Breast epithelium (tissue), 4 donors: ENCODE measurements around the gene MUSTN1. TPM values are rescaled to one million over a fixed set of nuclear protein-coding genes. Genes with fewer than 3 reads are reported as not detected.

Source experiments
- DNase-seq, 2 donors: peaks; one replicate each; pipeline ENCODE4 v3.0.0-alpha.2; 2019; ENCODE audit warnings: low spot score in 2 of 2
- H3K27ac ChIP-seq, 2 donors: fragments of 200-600 bp; sonication (generic) in 1 of 2; one replicate each; pipeline ENCODE4 v1.5.1; 2016 to 2019; ENCODE audit warnings: mild to moderate bottlenecking in 1 of 2
- H3K27me3 ChIP-seq, 2 donors: fragments of 200-600 bp; sonication (generic) in 1 of 2; one replicate each; pipeline versions ENCODE4 v1.5.1 to v1.6.0; 2017 to 2019; ENCODE audit warnings: control low read depth in 1 of 2, mild to moderate bottlenecking in 1 of 2
- H3K36me3 ChIP-seq: fragments of 200-600 bp; one replicate; pipeline ENCODE4 v1.5.1; 2019
- H3K4me1 ChIP-seq, 2 donors: fragments of 200-600 bp; sonication (generic); one replicate each; pipeline ENCODE4 v1.5.1; 2016 to 2019; ENCODE audit warnings: control low read depth in 1 of 2
- H3K4me3 ChIP-seq, 3 donors: fragments of 200-600 bp; sonication (generic); 1 replicate in 2 of 3; 2 replicates in 1 of 3; pipeline ENCODE4 v1.5.1; 2016 to 2019; ENCODE audit warnings: mild to moderate bottlenecking in 3 of 3, moderate library complexity in 2 of 3
- H3K9me3 ChIP-seq, 2 donors: fragments of 200-600 bp; sonication (generic) in 1 of 2; one replicate each; pipeline ENCODE4 v1.5.1; 2016 to 2019; ENCODE audit warnings: control low read depth in 1 of 2
- POLR2A ChIP-seq: fragments of 450-650 bp; IDR thresholded peaks from one replicate; pipeline ENCODE4 v1.6.1; 2016; ENCODE audit warnings: antibody characterized with exemption, mild to moderate bottlenecking, moderate library complexity
- POLR2AphosphoS5 ChIP-seq, 3 donors: sonication (generic); formaldehyde crosslinking; IDR thresholded peaks; one replicate each; pipeline ENCODE4 v1.6.1; 2017; ENCODE audit warnings: antibody characterized with exemption in 3 of 3
- intact Hi-C: fragments of 100-400 bp; cut with DNase I; formaldehyde crosslinking; loops from one replicate; pipeline ENCODE4 v1.15.1; 2023; ENCODE audit warnings: low total_unique reads
- total RNA-seq, 3 donors: library from RNA; depleted of rRNA; stranded (reverse); fragments of >200 nt; gene quantifications; one replicate each; pipeline ENCODE4 v1.1.0, GENCODE V29; 2016
- TF ChIP-seq, protein P1 (sequence below), 3 donors: fragments of 450-650 bp; IDR thresholded peaks; one replicate each; pipeline ENCODE4 v1.5.1; 2016 to 2017; ENCODE audit warnings: antibody characterized with exemption in 3 of 3, mild to moderate bottlenecking in 3 of 3, moderate library complexity in 3 of 3

The MUSTN1 gene
- total RNA-seq, 3 donors from 2014 or later, result 5.9 to 13.0 (median 6.9) TPM

DNA sequence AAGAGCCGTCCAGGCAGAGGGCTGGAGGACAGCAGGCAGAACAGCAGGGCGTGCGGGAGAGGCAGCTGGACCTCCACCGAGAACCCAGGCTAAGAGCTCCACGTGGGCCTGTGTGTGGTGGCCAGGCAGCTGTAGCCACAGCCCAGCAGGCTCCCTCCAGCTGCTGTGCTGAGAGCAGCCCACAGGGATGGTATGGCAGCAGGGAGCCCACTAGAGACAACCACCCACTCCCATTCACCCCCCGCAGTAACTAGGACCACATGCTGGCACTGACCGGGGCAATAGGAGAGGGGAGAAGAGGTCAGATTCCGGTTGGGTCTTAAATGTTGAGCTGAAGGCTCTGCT is 25.6 kb upstream of the MUSTN1 start:
- TF ChIP-seq, protein P1, sequence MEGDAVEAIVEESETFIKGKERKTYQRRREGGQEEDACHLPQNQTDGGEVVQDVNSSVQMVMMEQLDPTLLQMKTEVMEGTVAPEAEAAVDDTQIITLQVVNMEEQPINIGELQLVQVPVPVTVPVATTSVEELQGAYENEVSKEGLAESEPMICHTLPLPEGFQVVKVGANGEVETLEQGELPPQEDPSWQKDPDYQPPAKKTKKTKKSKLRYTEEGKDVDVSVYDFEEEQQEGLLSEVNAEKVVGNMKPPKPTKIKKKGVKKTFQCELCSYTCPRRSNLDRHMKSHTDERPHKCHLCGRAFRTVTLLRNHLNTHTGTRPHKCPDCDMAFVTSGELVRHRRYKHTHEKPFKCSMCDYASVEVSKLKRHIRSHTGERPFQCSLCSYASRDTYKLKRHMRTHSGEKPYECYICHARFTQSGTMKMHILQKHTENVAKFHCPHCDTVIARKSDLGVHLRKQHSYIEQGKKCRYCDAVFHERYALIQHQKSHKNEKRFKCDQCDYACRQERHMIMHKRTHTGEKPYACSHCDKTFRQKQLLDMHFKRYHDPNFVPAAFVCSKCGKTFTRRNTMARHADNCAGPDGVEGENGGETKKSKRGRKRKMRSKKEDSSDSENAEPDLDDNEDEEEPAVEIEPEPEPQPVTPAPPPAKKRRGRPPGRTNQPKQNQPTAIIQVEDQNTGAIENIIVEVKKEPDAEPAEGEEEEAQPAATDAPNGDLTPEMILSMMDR (IDR thresholded peaks at IDR 0.05), result no peak
- TF ChIP-seq POLR2A (no peak), POLR2AphosphoS5 (IDR thresholded peaks at IDR 0.05) (no peak)
- Histone ChIP-seq H3K4me1 (no peaks in the 10 kb centered on the region), H3K27me3 (no peaks in the 10 kb centered on the region), H3K4me3 (no peak overlapping the region), H3K9me3 (no peaks in the 10 kb centered on the region), H3K36me3 (no peaks in the 10 kb centered on the region), H3K27ac (no peak overlapping the region)
- no peak for DNase-seq
- intact Hi-C loops, result no loop called here

DNA sequence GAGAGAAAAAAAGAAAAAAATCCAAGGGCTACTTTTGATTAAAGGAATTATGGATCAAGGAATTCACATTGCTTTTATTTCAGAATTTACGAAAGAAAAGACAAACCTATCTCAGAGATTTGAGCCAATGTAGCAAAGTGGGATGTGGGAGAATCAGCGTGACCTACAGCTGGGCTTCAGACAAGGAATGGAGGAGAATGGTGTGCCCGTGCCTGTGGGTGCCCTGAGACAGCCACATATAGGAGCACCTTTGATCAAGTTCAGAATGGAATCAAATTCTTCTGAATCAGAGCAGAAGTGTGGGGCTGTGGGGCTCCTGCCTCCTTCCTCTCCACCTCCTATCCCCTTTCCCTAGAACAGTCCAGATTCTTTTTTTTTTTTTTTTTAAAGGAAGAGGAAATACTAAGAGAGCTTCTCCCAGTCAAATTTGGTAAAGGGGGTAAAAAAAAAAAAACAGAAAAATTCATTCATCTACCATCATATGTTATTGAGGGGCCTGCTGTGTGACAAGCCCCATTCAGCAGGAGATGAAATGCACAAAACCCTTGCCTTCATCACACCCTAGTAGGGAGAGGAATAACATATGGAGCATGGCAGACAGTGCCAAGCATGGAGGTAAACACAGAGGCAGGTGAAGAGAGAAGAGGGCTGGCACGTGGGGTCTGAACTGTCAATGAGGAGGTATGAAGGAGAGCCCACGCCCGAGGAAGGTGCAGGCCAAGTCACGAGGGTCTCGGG is 25.0 kb upstream of the MUSTN1 start:
- TF ChIP-seq POLR2AphosphoS5 (IDR thresholded peaks at IDR 0.05) (no peak), POLR2A (no peak)
- TF ChIP-seq, protein P1 (IDR thresholded peaks at IDR 0.05), result no peak
- DNase-seq, result no peak
- Histone ChIP-seq H3K36me3 (no peaks in the 10 kb centered on the region), H3K9me3 (no peaks in the 10 kb centered on the region), H3K27me3 (no peaks in the 10 kb centered on the region), H3K4me3 (no peak overlapping the region), H3K27ac (no peak overlapping the region), H3K4me1 (no peaks in the 10 kb centered on the region)
- intact Hi-C loops, result no loop called here

- no peaks in the 10 kb centered on the region for H3K27me3 ChIP-seq
- intact Hi-C loops, result no loop called here
- H3K36me3 ChIP-seq, result no peaks in the 10 kb centered on the region
- H3K27ac ChIP-seq, result no peak overlapping the region
- no peak overlapping the region for H3K4me3 ChIP-seq
- TF ChIP-seq POLR2AphosphoS5 (IDR thresholded peaks at IDR 0.05) (no peak), POLR2A (no peak)
- TF ChIP-seq, protein P1 (IDR thresholded peaks at IDR 0.05), result no peak
- no peaks in the 10 kb centered on the region for H3K9me3 ChIP-seq
- no peaks in the 10 kb centered on the region for H3K4me1 ChIP-seq
- DNase-seq, result no peak
These were observed 23.0 kb upstream of the MUSTN1 start for GRCh38 chr3:52857864-52858263.

DNA sequence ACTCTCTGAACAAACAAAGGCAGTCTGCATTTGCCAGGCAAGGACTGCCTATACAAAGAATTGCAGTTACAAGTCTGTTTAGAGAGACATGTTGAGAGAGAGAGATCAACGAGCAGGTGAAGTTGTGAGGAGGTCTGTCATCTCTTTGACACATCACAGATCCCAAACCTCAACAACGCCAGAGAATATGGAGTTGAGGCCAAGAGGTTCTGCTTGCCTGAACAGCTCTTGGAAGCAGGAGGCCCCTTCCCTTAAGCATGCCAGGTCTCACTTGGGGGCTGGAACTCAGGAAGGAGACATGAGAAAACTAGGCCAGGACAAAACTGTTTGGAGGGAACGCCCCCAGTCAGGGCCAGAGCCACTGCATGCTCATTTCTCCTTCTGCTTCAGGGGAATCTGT is 22.3 kb upstream of the MUSTN1 start:
- Histone ChIP-seq H3K4me3 (no peak overlapping the region), H3K27me3 (no peaks in the 10 kb centered on the region), H3K9me3 (no peaks in the 10 kb centered on the region), H3K27ac (no peak overlapping the region), H3K4me1 (no peaks in the 10 kb centered on the region), H3K36me3 (no peaks in the 10 kb centered on the region)
- TF ChIP-seq POLR2A (no peak), POLR2AphosphoS5 (IDR thresholded peaks at IDR 0.05) (no peak)
- TF ChIP-seq, protein P1 (IDR thresholded peaks at IDR 0.05), result no peak
- DNase-seq, result no peak
- intact Hi-C loops, result no loop called here

GRCh38 chr3:52856666-52857065 is 21.8 kb upstream of the MUSTN1 start:
- Histone ChIP-seq H3K27me3 (no peaks in the 10 kb centered on the region), H3K4me3 (no peak overlapping the region), H3K9me3 (no peaks in the 10 kb centered on the region), H3K27ac (no peak overlapping the region), H3K36me3 (no peaks in the 10 kb centered on the region), H3K4me1 (no peaks in the 10 kb centered on the region)
- no peak for TF ChIP-seq POLR2A
- TF ChIP-seq POLR2AphosphoS5 (IDR thresholded peaks at IDR 0.05), result no peak
- TF ChIP-seq, protein P1 (IDR thresholded peaks at IDR 0.05), result no peak
- no peak for DNase-seq
- intact Hi-C loops, result no loop called here
